ENCODE results near the gene UBALD2.

GRCh38 chr17:76241204-76241538 is 24.0 kb upstream of the UBALD2 start:
- no peak for TF ChIP-seq POLR2AphosphoS5 (IDR thresholded peaks at IDR 0.05; ENCODE audit: borderline replicate concordance, low read depth, low read length)
- no peak for TF ChIP-seq EZH2 (IDR thresholded peaks at IDR 0.05)
- TF ChIP-seq FOXP2 (optimal IDR thresholded peaks at IDR 0.05; ENCODE audit: control extremely low read depth, extremely low read length, insufficient read depth), result no peak
